ENCODE measurements around the gene IFITM10.

IFITM10 gene

DNA sequence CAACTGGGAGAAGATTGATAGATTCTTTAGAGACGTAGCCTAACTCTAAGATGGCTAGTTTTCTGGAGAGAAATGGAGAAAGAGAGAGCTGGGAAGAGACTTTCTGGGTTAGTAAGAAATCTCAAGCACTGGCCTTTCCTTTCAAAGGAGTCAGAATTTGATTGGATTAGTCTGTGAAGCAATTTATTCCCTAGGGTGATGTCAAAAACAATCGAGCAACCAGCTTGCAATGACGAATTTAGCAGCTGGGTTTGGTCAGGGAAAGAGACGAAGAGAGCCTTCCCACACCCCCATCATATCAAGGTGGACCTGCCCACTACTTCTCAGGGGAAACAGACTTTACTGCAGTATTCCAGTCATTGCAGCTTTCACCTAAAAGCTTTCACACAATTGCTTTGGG is 42.6 kb downstream of the IFITM10 start:
- Histone ChIP-seq H3K4me3 (ENCODE audit: low read length in 2 of 2) (no peak overlapping the region), H3K36me3 (ENCODE audit: control insufficient read depth in 2 of 2, insufficient read depth in 2 of 2, low read length in 2 of 2) (no peaks in the 10 kb centered on the region), H3K9ac (ENCODE audit: low read depth in 1 of 2, low read length in 2 of 2) (no peak overlapping the region), H3K27ac (ENCODE audit: low read depth in 2 of 2, low read length in 2 of 2) (no peak overlapping the region), H3K9me3 (ENCODE audit: control insufficient read depth in 2 of 2, low read length in 2 of 2) (no peaks in the 10 kb centered on the region), H3K4me1 (ENCODE audit: control insufficient read depth in 2 of 2, insufficient read depth in 2 of 2, low read length in 2 of 2) (no peaks in the 10 kb centered on the region), H3K27me3 (ENCODE audit: control insufficient read depth in 2 of 2, insufficient read depth in 2 of 2, low read length in 2 of 2) (peaks cover 8 to 15% of the 10 kb centered on the region in 2 donors)

DNA sequence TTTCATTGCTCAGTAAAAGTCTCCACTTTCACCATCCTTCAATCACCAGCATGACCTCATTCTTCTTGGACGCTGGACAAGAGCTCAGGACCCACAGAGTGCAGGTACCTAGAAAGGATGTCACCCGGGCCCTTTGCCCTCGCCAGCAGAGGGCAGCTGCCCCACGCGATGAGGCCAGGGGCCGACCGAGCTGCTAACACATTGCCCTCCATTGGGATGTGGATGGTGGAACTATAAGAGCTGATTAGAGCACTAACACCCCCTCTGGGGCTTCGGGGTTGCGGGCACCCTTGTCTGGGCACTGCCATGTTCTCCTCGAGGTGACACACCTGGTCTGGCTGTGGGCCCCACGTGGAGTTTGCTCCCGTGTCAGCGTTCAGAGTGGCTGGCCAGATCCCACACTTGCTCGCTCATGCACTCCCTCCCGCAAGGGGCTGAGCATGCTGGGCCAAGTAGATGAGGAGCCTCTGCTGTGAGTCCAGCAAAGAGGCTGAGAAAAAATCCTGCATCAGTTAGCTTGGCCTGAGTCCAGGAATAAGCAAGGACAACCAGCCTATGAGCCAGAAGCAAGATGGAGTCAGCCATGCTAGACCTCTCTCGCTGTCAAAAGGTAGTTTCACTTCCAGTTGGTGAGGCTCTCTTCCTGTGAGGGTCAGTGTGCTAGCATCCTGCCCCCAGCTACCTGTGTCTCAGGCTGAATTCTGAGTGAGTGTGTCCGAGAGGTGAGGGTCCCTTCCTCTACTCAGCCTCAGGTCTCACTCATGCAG is 43.6 kb downstream of the IFITM10 start:
- H3K9me3 ChIP-seq (ENCODE audit: control insufficient read depth in 2 of 2, low read length in 2 of 2), result no peaks in the 10 kb centered on the region
- no peaks in the 10 kb centered on the region for H3K36me3 ChIP-seq (ENCODE audit: control insufficient read depth in 2 of 2, insufficient read depth in 2 of 2, low read length in 2 of 2)
- H3K4me1 ChIP-seq (ENCODE audit: control insufficient read depth in 2 of 2, insufficient read depth in 2 of 2, low read length in 2 of 2), result no peaks in the 10 kb centered on the region
- no peak overlapping the region for H3K9ac ChIP-seq (ENCODE audit: low read depth in 1 of 2, low read length in 2 of 2)
- no peak overlapping the region for H3K27ac ChIP-seq (ENCODE audit: low read depth in 2 of 2, low read length in 2 of 2)
- H3K27me3 ChIP-seq (ENCODE audit: control insufficient read depth in 2 of 2, insufficient read depth in 2 of 2, low read length in 2 of 2), result peaks cover 8 to 15% of the 10 kb centered on the region in 2 donors
- no peak overlapping the region for H3K4me3 ChIP-seq (ENCODE audit: low read length in 2 of 2)

DNA sequence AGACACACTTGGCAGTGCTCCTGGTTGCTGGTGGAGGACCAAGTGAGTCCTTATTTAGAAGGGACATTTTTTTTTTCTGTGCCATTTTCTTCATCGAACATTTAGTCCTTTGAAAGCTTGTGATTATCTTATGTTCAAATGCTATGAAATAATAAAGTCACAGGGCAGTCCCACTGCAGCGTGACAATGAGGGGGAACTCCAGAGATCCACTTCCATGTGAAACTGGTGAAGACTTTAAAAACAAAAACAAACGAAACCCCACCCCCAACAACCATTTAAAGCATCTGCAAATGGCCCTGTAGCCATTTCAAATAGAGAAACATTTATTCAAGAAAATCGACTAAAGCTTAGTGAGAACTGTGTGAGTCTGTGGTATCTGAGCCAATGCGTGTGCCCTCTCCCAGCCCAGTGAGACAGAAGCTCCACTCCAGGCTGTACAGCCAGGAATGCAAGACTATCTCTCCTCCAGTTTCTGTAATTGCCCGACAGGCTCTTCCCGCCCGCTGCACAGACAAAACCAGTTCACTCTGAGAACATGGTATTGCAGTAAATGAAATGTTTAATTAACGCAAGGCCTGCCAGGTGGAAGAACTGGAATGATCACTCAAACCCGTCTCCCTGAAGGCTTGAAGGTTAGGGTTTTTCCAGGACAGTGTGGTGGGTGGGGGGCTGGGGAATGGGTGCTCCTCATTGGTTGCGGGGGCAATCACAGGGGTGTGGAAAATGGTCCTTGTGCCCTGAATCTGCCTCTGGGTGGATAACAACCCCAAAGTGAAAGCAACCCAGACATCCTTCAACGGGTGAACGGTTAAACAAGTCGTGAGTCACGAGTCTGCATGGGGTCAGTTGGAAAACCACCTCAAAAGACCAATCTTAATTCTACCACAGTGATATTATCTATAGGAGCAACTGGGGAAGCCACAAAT is 45.0 kb downstream of the IFITM10 start:
- Histone ChIP-seq H3K27ac (ENCODE audit: low read depth in 2 of 2, low read length in 2 of 2) (no peak overlapping the region), H3K27me3 (ENCODE audit: control insufficient read depth in 2 of 2, insufficient read depth in 2 of 2, low read length in 2 of 2) (peaks cover 8 to 15% of the 10 kb centered on the region in 2 donors), H3K36me3 (ENCODE audit: control insufficient read depth in 2 of 2, insufficient read depth in 2 of 2, low read length in 2 of 2) (no peaks in the 10 kb centered on the region), H3K9me3 (ENCODE audit: control insufficient read depth in 2 of 2, low read length in 2 of 2) (no peaks in the 10 kb centered on the region), H3K4me1 (ENCODE audit: control insufficient read depth in 2 of 2, insufficient read depth in 2 of 2, low read length in 2 of 2) (no peaks in the 10 kb centered on the region), H3K4me3 (ENCODE audit: low read length in 2 of 2) (no peak overlapping the region), H3K9ac (ENCODE audit: low read depth in 1 of 2, low read length in 2 of 2) (no peak overlapping the region)

DNA sequence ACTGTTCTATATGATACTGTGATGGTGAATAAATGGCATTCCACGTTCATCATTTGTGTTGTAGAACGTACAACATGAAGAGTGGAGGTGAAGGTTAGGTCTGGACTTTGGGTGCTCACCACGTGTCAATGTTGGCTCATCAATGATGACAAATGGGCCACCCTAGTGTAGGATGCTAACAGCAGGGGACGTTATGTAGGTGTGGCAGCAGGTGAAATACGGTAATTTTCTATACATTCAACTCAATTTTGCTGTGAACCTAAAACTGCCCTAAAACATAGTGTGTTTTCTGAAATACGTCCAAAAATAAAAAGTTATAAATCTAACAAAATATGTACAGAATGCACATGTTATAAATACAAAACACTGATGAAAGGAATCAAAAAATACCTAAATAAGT is 47.2 kb downstream of the IFITM10 start:
- H3K9me3 ChIP-seq (ENCODE audit: control insufficient read depth in 2 of 2, low read length in 2 of 2), result no peaks in the 10 kb centered on the region
- H3K9ac ChIP-seq (ENCODE audit: low read depth in 1 of 2, low read length in 2 of 2), result no peak overlapping the region
- H3K4me3 ChIP-seq (ENCODE audit: low read length in 2 of 2), result no peak overlapping the region
- no peaks in the 10 kb centered on the region for H3K4me1 ChIP-seq (ENCODE audit: control insufficient read depth in 2 of 2, insufficient read depth in 2 of 2, low read length in 2 of 2)
- H3K27ac ChIP-seq (ENCODE audit: low read depth in 2 of 2, low read length in 2 of 2), result no peak overlapping the region
- H3K27me3 ChIP-seq (ENCODE audit: control insufficient read depth in 2 of 2, insufficient read depth in 2 of 2, low read length in 2 of 2), result peaks cover 8 to 15% of the 10 kb centered on the region in 2 donors
- no peaks in the 10 kb centered on the region for H3K36me3 ChIP-seq (ENCODE audit: control insufficient read depth in 2 of 2, insufficient read depth in 2 of 2, low read length in 2 of 2)

DNA sequence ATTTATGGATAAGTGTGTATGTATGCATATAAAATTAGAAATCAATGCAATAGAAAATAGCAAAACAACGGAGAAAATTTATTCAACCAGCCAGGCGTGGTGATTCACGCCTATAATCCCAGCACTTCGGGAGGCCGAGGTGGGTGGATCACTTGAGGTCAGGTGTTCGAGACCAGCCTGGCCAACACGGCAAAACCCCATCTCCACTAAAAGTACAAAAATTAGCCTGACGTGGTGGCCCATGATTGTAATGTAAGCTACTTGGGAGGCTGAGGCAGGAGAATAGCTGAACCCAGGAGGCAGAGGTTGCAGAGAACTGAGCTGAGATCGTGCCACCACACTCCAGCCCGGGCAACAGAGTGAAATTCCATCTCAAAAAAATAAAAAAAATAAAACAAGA is 47.9 kb downstream of the IFITM10 start:
- H3K27ac ChIP-seq (ENCODE audit: low read depth in 2 of 2, low read length in 2 of 2), result no peak overlapping the region

DNA sequence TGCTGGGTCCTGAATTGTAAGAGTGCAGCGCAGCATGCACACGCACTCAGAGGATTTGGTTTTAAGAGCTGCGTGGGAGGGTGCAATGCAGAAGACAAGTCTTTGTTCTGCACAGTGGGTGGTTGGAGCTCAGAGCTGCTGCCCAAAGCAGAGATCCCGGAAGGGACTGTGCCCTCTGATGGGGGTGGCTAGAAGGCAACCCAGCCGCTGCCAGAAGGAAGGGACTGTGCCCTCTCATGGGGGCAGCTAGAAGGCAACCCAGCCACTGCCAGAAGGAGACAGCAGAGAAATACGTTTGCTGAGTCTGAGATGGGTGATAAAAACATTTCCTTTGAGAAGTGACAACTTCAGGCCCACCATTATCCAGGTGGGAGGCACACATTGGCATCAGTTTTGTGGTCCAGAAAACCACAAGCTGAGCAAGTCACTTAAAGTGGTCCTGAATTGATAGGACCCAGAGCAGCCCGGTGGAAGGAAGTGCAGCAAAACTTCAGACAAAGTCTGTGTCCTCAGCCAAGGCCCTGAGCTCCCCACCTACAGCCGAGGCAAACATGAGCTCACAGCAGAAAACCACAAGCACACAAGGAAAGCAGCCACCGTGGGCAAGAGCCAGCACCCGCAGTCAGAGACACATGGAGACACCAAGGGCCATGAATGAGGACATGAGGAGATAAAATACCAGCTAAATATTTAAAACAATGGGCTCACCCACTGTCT is 49.1 kb downstream of the IFITM10 start:
- Histone ChIP-seq H3K36me3 (ENCODE audit: control insufficient read depth in 2 of 2, insufficient read depth in 2 of 2, low read length in 2 of 2) (no peaks in the 10 kb centered on the region), H3K27me3 (ENCODE audit: control insufficient read depth in 2 of 2, insufficient read depth in 2 of 2, low read length in 2 of 2) (peaks cover 8 to 13% of the 10 kb centered on the region in 2 donors), H3K9me3 (ENCODE audit: control insufficient read depth in 2 of 2, low read length in 2 of 2) (no peaks in the 10 kb centered on the region), H3K27ac (ENCODE audit: low read depth in 2 of 2, low read length in 2 of 2) (no peak overlapping the region), H3K4me3 (ENCODE audit: low read length in 2 of 2) (no peak overlapping the region), H3K9ac (ENCODE audit: low read depth in 1 of 2, low read length in 2 of 2) (no peak overlapping the region), H3K4me1 (ENCODE audit: control insufficient read depth in 2 of 2, insufficient read depth in 2 of 2, low read length in 2 of 2) (no peaks in the 10 kb centered on the region)

More for the DNA sequence above, 47.9 kb downstream of the IFITM10 start:
- no peak overlapping the region for H3K9ac ChIP-seq (ENCODE audit: low read depth in 1 of 2, low read length in 2 of 2)
- H3K36me3 ChIP-seq (ENCODE audit: control insufficient read depth in 2 of 2, insufficient read depth in 2 of 2, low read length in 2 of 2), result no peaks in the 10 kb centered on the region
- no peaks in the 10 kb centered on the region for H3K4me1 ChIP-seq (ENCODE audit: control insufficient read depth in 2 of 2, insufficient read depth in 2 of 2, low read length in 2 of 2)
- no peaks in the 10 kb centered on the region for H3K9me3 ChIP-seq (ENCODE audit: control insufficient read depth in 2 of 2, low read length in 2 of 2)
- peaks cover 8 to 15% of the 10 kb centered on the region in 2 donors for H3K27me3 ChIP-seq (ENCODE audit: control insufficient read depth in 2 of 2, insufficient read depth in 2 of 2, low read length in 2 of 2)
- H3K4me3 ChIP-seq (ENCODE audit: low read length in 2 of 2), result no peak overlapping the region

DNA sequence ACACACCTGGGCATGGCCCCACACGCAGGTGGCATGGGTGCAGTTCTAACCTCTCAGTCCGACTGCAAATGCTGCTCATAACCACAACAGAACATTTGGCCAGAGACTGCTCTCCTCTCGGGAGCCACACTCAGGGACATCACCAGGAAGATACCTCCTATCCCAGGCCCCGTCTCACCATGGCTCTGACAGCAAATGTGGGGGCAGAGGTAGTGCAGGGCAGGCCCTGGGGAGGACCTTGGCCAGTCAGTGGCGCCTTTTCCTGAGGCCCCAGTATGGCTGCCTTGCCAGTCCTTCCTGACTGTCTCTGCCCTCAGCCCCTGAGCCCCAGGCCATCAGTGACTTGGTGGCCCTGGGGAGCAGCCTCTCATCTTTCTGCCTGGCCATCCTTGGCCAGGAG is 50.6 kb downstream of the IFITM10 start:
- Histone ChIP-seq H3K9ac (ENCODE audit: low read depth in 1 of 2, low read length in 2 of 2) (no peak overlapping the region), H3K4me3 (ENCODE audit: low read length in 2 of 2) (no peak overlapping the region), H3K4me1 (ENCODE audit: control insufficient read depth in 2 of 2, insufficient read depth in 2 of 2, low read length in 2 of 2) (no peaks in the 10 kb centered on the region), H3K27me3 (ENCODE audit: control insufficient read depth in 2 of 2, insufficient read depth in 2 of 2, low read length in 2 of 2) (peaks cover 5 to 16% of the 10 kb centered on the region in 2 donors), H3K27ac (ENCODE audit: low read depth in 2 of 2, low read length in 2 of 2) (no peak overlapping the region), H3K36me3 (ENCODE audit: control insufficient read depth in 2 of 2, insufficient read depth in 2 of 2, low read length in 2 of 2) (no peaks in the 10 kb centered on the region), H3K9me3 (ENCODE audit: control insufficient read depth in 2 of 2, low read length in 2 of 2) (no peaks in the 10 kb centered on the region)

DNA sequence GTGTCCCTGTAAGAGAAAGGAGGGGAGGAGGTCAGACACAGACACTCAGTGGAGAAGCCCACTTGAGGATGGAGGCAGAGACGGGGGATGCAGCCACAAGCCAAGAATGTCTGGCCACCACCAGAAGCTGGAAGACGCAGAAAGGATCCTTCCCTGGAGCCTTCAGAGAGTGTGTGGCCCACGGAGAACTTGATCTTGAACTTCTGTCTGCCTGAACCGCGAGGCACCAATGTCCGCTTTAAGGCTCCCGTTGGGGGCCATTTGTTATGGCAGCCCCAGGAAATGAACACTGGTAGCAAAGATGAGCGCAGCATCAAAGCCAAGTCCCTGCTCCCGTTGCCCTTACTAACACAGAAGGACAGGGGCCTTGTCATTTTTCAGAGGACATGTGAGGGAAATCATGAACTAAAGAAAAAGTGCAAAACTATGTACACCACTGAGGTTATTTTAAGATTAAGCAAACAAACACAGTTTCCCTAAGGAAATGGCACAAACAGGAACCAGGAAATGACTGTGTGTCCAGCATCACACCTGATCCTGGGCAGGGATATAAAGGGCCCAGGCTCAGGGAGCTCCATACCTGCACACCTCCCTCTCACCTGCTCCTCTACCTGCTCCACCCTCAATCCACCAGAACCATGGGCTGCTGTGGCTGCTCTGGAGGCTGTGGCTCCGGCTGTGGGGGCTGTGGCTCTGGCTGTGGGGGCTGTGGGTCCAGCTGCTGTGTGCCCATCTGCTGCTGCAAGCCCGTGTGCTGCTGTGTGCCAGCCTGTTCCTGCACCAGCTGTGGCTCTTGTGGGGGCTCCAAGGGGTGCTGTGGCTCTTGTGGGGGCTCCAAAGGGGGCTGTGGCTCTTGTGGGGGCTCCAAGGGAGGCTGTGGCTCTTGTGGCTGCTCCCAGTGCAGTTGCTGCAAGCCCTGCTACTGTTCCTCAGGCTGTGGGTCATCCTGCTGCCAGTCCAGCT is 53.5 kb downstream of the IFITM10 start, which contains the start of gene KRTAP5-6:
Gene KRTAP5-6, plus strand, starts transcription at position 588 of the 963 bp plus-strand sequence. Its CDS starts 51 bp downstream, at position 639.
- Histone ChIP-seq H3K9ac (ENCODE audit: low read depth in 1 of 2, low read length in 2 of 2) (no peak within 1 kb of the TSS), H3K9me3 (ENCODE audit: control insufficient read depth in 2 of 2, low read length in 2 of 2) (no peaks in the 10 kb centered on the region), H3K36me3 (ENCODE audit: control insufficient read depth in 2 of 2, insufficient read depth in 2 of 2, low read length in 2 of 2) (no peaks in the 10 kb centered on the region), H3K27me3 (ENCODE audit: control insufficient read depth in 2 of 2, insufficient read depth in 2 of 2, low read length in 2 of 2) (peaks cover 6 to 9% of the 10 kb centered on the region in 2 donors), H3K27ac (ENCODE audit: low read depth in 2 of 2, low read length in 2 of 2) (no peak within 1 kb of the TSS), H3K4me1 (ENCODE audit: control insufficient read depth in 2 of 2, insufficient read depth in 2 of 2, low read length in 2 of 2) (peaks cover 4 to 9% of the 10 kb centered on the region in 2 donors), H3K4me3 (ENCODE audit: low read length in 2 of 2) (no peak within 1 kb of the TSS)

DNA sequence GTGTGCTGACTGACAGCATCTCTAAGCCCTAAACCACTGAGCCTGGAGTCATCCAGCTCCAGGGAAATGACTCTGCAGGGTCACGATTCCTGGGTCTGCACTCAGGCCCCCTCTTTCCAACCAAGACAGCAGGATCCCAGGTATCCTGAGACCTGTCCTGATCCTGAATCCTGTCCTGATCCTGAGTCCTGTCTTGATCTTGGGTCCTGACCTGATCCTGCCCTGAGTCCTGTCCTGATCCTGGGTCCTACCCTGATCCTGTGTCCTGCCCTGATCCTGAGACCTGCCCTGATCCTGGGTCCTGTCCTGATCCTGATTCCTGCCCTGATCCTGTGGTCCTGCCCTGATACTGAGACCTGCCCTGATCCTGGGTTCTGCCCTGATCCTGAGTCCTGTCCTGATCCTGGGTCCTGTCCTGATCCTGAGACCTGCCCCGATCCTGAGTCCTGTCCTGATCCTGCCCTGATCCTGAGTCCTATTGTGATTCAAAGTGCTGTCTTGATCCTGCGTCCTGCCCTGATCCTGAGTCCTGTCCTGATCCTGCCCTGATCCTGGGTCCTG is 54.8 kb downstream of the IFITM10 start:
- Histone ChIP-seq H3K36me3 (ENCODE audit: control insufficient read depth in 2 of 2, insufficient read depth in 2 of 2, low read length in 2 of 2) (no peaks in the 10 kb centered on the region), H3K4me1 (ENCODE audit: control insufficient read depth in 2 of 2, insufficient read depth in 2 of 2, low read length in 2 of 2) (peaks cover 4 to 9% of the 10 kb centered on the region in 2 donors), H3K9ac (ENCODE audit: low read depth in 1 of 2, low read length in 2 of 2) (no peak overlapping the region), H3K9me3 (ENCODE audit: control insufficient read depth in 2 of 2, low read length in 2 of 2) (no peaks in the 10 kb centered on the region), H3K4me3 (ENCODE audit: low read length in 2 of 2) (no peak overlapping the region), H3K27ac (ENCODE audit: low read depth in 2 of 2, low read length in 2 of 2) (no peak overlapping the region), H3K27me3 (ENCODE audit: control insufficient read depth in 2 of 2, insufficient read depth in 2 of 2, low read length in 2 of 2) (peaks cover 9 to 11% of the 10 kb centered on the region in 2 donors)

All from mucosa of rectum (tissue), 2 donors.